ENCODE measurements around the gene ADAMTS17.

DNA sequence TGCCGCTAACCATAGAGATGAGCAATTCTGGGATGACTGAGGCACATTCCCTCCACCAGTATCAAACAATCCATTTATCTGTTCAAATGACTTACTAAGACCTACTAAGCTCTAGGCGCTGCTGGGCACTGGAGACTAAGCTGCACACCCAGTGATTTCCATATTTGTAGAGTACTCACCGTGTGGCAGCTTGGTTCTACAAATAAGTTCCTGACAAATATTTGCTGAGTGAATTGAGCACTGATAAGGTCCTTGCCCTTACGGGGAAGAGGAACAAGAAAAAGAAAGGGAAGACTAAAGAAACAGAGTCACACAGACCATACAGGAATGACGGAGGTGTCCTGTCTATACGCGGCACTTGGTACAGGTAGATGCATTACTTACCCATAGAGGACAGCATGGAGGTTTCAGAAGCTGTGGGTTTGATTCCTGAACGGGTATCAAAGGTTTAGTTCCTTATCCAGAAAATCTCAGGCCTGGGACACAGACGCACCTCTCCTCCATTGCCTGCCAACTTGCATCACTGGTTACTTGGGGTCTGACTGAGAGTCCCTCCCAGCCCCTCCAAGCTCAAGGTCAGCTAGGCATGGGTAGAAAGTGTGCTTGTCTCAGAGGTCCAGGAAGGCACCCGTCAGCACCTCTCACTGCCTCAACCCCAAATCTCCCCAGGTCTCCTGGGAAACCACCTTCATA is 310.0 kb downstream of the ADAMTS17 start:
- TF ChIP-seq, protein P1, sequence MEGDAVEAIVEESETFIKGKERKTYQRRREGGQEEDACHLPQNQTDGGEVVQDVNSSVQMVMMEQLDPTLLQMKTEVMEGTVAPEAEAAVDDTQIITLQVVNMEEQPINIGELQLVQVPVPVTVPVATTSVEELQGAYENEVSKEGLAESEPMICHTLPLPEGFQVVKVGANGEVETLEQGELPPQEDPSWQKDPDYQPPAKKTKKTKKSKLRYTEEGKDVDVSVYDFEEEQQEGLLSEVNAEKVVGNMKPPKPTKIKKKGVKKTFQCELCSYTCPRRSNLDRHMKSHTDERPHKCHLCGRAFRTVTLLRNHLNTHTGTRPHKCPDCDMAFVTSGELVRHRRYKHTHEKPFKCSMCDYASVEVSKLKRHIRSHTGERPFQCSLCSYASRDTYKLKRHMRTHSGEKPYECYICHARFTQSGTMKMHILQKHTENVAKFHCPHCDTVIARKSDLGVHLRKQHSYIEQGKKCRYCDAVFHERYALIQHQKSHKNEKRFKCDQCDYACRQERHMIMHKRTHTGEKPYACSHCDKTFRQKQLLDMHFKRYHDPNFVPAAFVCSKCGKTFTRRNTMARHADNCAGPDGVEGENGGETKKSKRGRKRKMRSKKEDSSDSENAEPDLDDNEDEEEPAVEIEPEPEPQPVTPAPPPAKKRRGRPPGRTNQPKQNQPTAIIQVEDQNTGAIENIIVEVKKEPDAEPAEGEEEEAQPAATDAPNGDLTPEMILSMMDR (IDR thresholded peaks at IDR 0.05), result no peak
- no peak for TF ChIP-seq POLR2A (IDR thresholded peaks at IDR 0.05)
